CD4-positive, alpha-beta T cell treated with Interferon gamma for 1 hour (primary cell): ENCODE results near the gene LPP.

ENCODE experiments used
- DNase-seq: peaks from one replicate; pipeline ENCODE4 v3.0.0-alpha.2; 2020

The LPP gene

DNA sequence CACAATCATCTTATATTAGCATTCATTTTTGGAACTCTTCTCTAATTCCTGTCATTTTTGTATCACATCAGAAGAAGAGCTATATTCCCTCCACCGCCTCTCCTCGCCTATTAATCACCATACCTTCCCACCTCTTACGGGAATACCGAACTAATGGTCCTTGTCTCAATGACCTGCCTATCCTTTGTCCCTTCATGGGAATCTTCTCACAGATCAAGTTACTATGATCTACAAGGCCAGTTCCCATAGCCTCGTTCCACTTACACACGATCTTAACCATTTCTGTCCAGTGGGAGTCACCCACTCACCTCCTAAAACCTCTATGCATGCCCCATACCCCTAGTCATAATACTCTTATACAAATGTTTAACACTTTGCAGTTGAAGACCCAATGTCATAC is 675.2 kb downstream of the LPP start:
- DNase-seq, result no peak

DNA sequence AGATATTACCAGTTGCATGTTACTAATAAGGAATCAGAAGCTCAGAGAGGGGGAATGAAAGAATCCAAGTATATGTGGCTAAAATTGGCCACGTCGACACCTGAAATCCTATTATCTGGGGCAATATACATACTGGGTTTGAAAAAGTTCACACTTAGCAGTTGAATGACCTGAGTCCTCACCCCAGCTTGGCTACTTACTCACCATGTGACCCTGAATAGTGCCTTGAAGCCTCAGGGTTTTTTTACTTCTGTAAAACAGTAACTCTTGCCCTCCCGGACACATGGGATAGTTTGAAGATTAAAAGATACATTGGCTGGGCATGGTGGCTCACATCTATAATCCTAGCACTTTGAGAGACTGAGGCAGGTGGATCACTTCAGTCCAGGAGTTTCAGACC is 675.6 kb downstream of the LPP start:
- DNase-seq, result no peak

DNA sequence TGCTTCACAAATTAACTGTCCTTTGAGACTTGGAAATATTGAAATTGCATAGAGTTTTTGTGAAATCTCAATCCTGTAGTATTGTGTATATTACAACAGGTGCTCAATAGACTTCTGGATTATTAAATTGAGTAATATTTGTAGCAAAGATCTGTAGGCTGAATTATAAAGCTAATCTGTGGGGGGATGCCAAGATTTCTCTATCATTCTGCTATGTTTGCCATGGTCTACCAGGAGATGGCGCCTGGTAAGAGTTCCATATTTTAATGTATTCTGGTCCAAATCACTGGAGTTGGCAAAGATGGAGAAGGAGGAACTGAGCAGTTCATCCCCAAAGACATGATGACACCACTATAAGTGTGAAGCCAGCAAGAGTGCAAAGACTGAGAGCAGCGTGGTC is 676.9 kb downstream of the LPP start:
- DNase-seq, result peak; percentile 6

DNA sequence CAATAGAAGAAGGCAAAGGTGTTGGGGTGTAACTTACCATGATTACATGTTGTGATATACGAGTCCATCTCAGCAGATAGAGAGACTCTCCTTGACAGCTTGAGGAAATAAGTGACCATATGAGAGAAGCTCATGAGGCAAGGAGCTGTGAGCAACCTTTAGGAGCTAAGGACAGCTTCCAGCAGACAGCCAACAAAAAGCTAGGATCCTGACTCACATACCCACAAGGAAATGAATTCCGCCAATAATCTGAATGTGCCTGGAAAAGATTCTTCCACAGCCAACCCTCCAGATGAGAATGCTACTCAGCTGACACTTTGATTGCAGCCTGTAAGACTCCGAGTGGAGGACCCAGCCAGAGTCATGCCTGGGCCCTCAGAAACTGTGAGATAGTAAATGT is 678.2 kb downstream of the LPP start:
- DNase-seq, result no peak

DNA sequence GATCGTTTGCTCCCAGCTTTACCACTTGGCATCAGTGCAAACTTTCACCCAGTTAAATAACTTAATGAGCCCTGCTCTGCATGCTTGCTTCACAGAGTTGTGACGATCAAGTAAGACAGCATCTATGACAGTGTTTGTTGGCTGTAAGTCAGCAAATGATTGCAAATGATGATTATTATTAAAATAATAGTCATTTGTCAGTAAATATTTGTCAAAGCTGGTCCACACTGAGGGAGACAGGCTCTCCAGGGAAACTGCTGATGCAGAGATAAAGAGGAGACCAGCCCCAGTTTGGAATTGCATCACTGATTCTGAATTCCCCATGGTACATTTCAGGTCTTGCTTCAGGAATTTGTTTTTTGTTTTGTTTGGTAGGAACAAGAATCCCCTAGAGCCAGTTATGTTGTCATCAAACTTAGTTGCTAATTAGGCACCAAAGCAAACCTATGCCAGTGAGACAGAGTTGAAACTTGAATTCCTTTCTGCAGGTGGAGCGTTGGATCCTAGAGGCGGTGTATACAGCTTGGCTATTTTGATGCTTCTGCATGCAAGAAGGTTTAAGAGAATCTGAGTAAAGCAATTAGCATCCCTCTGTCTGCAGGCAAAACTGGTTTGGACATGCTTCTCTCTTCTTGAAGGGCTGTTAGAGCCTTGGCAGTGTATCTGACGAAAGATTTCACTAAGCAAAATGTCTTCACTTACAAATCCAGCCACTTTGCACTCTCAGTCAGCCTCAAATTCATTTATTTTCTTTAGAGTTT is 679.2 kb downstream of the LPP start:
- DNase-seq, result no peak

DNA sequence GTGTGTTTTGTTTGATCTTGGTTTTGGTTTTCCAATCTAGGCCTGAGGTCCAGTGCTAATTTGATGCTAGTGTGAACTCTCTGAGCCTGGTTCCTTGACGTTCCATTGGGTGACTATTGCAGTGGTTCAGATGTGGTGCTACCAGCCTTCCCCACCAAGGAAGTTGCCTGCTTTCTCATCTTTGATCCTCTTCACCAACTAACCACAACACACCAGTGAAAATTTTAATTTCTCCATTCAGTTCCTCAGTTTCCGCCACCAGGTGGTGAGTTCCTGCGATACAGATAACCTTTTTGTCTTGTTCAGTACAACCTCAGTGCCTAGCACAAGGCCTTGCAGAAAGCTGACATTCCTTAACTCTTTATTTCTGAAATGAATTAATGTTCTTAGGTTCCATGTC is 680.4 kb downstream of the LPP start:
- no peak for DNase-seq

DNA sequence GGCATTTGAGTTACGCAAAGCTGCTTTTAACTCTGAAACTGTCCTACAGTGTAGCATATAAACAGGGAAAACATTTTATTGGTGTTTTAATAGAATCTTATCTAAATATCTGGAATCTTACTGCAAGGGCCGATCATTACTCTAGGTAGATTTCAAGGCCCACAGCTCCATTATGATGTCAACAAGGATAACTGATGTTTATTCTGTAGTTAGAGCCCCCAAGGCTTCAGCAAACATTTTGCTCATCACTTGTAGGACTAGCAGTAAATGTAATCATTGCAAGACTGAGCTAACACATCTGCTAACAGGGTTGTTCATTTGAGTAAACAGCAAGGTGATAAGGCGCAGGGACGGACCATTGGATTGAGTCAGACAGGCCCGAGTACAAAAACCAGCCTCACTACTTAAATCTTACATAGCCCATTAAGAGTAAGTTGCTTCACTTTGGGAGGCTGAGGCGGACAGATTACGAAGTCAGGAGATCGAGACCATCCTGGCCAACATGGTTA is 685.3 kb downstream of the LPP start:
- DNase-seq, result no peak

DNA sequence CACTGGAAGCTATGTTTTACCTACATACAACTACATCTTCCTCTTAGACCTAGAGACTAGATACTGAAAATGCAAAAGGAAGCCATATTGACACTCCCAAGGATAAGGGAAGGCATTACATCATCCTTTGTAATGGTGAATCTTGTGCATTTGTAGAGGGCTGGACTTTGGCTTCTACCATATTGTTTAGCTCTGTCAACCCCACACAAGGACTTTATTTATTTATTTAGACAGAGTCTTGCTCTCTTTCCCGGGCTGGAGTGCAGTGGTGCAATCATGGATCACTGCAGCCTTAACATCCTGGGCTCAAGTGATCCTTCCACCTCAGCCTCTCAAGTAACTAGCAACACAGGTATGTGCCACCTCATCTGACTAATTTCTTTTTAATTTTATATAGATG is 686.3 kb downstream of the LPP start:
- DNase-seq, result no peak

DNA sequence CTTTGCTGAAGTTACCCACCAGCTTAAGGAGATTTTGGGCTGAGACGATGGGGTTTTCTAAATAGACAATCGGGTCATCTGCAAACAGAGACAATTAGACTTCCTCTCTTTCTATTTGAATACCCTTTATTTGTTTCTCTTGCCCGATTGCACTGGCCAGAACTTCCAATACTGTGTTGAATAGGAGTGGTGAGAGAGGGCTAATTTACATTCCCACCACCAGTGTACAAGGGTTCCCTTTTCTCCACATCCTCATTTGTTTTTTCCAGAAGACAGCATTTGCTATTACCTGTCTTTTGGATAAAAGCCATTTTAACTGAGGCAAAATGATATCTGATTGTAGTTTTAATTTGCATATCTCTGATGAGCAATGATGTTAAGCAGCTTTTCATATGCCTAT is 687.9 kb downstream of the LPP start:
- no peak for DNase-seq

DNA sequence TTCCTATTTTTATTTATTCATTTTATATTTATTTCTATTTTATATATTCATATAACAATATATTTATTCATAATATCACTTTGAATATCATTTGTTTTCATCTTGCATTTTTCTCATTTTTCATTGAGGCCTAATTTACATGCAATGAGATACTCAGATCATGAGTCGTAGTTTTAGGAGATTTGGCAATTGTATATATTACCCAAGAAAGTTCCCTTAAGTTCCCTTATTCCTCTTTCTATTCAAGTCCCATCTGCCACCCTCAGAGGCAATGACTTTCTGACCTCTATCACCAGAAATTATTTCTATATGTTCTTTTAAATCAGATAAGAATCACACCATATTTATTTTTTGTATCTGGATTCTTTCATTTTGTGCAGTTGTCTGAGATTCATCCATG is 688.7 kb downstream of the LPP start:
- DNase-seq, result no peak

DNA sequence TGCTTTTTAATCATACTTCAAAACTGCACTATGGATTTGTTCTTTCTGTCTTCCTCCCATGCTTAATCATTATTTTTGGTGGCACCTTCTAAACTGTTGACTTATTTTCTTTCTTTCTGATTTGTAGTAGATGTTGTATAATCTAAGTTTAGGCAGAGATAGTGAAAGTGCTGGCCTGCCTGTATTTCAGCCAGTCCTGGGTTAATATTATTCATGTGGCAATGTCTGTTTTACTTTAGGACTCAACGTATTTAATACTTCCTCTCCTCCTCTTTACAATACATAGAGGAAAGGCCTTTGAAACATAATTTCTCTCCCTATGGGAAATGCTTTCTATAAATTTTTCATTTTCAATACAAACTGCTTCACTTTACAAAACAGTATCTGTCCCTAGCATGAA is 690.1 kb downstream of the LPP start:
- no peak for DNase-seq

DNA sequence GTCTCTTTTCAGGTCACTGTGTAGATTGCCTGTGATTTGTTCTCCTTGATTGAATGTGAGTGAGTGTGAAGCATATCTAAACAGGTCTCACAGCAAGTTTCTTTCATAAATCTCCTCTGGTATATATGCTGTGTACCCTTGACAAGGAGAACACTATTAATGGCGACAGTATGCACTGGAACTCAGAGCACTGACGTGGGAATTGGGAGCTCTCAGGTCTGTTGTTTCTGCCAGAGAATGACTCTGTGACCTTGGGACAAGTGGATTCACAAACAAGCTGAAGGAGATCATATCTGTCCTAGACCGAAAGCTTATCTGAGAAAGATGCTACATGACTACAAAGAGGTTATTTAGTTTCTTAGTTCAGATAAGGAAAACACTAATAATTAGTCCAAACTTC is 691.6 kb downstream of the LPP start:
- no peak for DNase-seq

DNA sequence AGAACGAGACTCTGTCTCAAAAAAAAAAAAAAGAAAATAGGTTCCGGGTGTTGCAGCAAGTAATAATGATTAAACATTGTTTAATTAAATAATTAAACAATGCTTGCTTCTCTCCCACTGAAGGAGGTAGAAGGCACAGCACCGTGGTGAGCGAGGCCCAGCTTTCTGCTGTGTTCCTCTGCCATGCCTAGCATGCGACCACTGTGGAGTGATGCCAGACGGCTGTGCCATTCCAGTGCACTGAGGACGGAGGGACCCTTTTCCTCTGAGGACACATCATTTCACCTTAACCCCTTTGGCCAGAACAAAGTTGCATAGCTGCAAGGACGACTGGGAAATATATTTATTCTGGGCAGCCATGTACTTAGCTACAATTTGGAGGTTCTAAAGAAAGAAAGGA is 695.0 kb downstream of the LPP start:
- no peak for DNase-seq

DNA sequence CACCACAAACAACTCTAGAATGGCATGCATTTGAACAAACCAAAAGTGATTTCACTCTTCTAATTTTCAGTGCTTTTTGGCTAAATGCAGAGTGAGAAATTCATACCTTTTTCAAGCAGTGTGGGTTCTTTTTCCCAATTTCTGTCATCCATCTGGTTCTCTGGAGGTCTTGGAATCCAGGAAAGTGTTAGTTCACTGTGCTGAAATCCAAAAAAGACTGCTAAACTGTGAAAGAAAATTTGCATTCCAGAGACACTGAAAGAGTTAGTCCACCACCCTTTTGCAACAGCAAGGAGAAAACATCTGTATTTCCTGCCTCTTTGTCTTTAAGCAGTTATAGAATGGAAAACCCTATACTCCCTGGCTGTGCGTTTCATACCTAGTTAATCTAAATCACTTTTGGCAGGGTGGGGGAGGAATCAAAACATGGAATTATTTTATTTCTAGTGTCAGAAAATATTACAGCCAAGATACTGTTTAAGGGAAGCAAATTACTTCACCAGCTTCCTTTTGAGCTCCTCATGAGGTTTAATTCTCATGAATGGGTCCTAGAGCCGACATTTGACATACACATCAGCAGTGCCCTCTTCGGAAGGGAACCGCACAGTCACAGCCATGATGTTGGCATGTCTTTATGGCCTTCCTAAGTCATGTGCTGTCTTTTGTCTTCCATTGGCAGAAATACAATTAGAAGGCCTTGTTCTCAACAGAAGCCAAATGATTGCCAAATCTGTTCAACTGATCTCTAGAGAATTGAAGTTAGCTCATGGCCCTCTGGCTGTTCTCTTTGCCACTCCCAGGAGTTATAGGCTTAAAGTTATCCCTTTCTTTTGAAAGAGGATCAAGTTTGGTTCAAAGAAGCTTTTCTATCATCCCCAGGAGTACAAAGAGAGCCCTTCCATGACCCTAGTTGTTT is 700.2 kb downstream of the LPP start:
- no peak for DNase-seq

DNA sequence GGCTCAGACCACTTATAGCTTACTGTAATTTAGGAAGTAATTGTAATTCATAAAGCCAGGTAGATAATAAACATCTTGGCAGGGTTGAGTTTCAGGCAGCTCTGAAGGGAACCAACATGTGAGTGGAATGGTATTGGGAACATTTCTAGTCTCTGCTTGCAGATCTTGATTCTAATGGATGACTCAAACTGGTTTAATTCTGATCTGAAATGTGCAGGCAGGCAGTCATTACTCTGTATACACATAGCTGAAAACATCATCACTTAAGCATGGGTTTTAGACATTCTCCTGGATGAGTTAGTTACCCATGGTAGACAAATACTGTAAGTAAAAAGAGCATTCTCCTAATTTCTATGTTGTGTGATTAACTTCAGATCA is 700.8 kb downstream of the LPP start:
- no peak for DNase-seq

DNA sequence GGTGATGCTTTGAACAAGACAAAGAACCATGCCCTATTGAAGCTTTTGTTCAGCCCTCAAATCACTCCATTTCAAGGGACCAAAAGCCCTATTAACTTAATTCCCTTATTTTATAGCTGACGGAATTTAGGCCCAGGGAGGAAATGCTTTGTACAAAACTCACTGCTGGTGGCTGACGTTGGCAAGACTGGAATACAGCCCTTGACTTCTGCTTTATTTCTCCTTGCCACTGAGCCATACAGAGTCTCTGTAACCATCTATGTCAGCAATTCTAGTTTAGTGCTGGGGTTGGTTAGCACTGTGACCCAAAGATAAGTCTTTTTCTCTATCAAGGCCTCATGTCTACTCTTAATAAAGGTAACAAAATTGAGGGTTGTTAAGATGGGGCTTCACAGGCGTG is 701.7 kb downstream of the LPP start:
- DNase-seq, result no peak

DNA sequence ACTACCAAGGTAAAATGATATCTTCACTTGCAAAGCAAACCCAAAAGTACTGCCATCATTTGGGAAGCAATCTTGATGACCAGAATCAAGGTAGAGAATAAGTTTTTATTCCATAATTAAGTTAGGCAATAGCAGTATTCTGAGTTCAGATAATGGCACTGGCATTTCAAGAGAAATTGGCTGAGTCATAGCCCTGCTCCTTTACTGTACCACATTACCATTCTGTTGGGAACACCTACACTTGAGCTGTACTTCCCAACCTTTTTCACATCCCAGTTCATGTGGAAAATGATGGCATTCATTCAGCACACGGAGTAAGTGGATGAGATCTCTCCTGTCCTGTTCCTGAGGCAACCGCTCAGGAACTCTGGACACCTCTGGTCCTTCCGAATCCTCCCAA is 706.2 kb downstream of the LPP start:
- no peak for DNase-seq

DNA sequence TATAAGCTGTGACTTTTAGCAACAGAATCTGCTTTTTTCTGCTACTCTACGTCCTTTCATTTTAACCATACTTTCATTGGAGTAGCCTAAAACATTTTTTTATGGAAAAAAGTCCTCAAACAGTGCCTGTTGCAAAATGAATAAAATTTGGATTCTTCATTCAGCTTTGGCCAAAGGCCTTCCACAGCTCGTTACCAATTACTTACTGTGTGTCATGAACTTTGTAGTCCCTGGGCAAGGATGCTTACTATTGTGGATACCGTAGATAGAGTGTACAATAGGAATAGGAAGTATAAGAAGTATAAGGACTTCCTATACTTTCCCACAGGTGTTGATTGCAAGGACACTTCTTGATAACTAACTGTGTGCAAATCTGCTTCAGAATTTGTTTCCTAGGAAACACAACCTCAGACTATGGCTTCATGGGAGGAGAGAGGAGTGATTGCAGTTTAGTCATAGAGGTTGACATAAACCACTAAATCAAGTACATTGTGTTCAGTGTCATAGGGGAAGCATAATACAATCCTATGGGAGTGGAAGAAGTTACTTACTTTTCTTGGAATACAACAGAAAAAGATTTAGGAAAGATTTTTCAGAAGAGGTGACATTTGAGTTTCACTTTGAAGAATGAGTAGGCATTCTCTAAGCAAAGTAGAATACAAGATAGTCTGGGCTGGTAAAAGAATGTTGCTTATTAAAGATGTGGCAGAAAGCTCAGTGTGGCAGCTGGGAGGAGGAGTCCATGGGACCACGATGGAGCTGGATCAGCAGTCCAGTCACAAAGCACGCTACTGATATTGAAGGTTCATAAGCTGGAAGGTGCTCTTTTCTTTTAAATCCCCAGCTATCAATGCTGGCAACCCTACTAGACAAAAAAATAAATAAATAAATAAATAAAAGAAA is 708.1 kb downstream of the LPP start:
- DNase-seq, result no peak

DNA sequence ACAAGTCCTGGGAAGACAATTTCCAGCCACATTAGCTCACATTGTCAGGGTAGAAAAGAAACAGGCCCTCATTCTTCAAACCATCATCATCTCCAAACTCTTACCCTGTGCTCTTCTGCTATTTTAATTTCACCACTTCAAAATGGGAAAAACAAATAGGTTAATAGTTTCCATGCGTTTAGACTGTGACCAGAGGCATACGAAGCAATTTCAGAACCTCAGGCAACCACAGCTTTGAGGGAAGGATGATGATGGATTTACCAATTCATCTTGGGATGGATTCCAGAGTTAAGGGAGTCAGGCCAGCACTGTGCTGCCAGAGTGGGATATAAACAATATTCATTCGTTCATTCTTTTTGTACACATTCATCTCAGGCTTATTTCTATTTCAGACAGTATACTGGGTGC is 710.0 kb downstream of the LPP start:
- no peak for DNase-seq

DNA sequence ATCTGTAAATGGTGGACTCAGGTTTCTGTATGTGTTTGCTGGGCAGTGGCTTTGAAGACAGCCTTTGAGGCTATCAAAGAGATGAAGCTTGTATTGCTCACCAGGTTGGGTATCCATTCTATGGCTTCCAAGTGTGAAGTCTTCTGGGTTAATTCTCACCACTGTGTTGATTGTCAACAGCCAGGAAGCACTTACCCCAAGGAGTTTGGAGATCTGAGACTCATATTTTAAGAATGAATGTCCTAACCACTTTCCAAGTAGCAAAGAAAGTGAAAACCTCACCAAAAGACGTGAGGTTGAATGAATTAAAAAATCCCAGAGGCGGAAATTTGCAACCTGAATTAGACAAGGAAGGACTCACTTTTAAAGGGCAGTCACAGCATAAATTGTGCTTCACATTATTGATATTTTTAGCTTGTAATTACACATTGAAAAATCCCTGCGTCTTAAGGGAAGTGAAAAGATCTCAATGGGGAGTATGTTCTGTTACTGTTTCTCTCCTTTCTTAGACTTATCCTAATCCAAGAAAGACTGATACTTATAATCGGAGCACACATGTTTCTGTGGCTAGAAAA is 713.8 kb downstream of the LPP start:
- DNase-seq, result no peak

DNA sequence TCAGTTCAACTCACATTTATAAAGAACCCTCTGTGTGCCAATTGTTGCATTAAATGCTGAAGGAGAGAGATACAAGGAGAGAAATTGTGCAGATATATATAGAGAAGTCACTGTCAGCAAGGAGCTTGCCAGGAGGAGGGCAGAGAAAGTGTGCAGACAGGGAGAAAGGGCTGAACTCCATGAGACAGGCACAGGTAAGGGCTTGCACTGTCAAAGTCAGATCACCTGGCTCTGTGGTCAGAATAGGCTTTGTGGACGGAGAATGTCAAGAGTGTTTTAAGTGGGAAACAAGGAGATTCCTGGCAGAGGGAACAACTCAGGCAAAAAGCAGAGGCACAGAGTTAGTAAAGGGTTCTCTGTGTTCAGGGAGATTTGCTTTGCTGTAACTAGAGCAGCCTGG is 714.8 kb downstream of the LPP start:
- DNase-seq, result no peak

DNA sequence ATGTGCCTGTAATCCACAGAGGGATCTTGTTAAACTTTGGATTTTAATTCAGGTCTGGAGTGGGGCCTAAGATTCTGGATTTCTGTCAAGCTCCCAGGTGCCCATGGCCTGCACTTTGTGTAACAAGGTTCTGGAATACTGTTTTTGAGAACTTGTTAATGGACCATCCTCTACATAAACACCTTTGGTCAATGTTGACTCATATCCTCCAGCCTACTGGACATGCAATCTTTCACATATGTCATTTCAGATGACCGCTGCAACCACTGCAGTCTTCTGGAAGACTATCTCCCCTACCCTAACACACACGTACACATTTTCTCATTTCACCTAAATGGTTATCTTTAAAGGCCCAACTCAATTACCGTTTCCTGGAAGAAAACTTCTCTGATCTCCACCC is 715.7 kb downstream of the LPP start:
- no peak for DNase-seq

DNA sequence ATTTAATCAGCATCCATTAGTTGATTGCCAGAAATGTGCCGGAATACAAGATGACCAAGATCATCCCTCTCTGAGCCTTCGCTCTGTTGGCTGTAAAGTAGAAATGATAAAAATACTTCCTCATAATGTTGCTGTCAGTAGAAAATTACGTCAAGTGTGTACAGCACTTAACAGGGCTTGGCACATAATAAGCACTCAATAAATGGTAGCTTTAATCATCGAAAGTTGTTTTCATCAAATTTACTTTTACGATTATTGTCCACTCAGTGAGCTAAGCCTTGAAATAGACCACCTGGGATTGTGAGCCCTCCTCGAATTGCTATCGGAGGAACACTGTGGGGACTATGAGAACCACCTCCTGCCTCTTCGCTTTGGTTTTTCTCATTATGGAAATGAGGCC is 716.5 kb downstream of the LPP start:
- no peak for DNase-seq
